Measurements from ENCODE around the gene DPT.

DNA sequence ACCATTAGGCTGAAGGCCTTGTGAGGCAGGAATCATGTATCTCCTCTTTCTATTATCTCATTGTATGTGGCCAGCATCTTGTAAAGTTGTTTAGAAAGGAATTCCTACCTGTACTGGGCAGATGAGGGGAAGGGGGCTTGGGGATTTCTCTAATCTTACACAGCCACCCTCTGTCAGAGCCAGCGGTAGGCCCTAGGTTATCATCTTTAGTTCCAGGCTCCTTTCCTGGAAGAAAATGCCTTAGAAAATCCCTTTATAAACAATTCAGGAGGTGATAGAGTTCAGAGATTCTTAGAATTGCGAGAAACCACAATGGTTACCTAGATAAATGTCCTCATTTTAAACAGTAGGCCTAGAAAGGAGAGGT is 35.2 kb downstream of the DPT start:
- no peak for TF ChIP-seq POLR2A (IDR thresholded peaks at IDR 0.05)
- TF ChIP-seq, protein P1, sequence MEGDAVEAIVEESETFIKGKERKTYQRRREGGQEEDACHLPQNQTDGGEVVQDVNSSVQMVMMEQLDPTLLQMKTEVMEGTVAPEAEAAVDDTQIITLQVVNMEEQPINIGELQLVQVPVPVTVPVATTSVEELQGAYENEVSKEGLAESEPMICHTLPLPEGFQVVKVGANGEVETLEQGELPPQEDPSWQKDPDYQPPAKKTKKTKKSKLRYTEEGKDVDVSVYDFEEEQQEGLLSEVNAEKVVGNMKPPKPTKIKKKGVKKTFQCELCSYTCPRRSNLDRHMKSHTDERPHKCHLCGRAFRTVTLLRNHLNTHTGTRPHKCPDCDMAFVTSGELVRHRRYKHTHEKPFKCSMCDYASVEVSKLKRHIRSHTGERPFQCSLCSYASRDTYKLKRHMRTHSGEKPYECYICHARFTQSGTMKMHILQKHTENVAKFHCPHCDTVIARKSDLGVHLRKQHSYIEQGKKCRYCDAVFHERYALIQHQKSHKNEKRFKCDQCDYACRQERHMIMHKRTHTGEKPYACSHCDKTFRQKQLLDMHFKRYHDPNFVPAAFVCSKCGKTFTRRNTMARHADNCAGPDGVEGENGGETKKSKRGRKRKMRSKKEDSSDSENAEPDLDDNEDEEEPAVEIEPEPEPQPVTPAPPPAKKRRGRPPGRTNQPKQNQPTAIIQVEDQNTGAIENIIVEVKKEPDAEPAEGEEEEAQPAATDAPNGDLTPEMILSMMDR (IDR thresholded peaks at IDR 0.05): no peak

All from uterus (tissue), 2 donors.